ENCODE results near the gene GRIN2A. TPM values are rescaled to one million over a fixed set of nuclear protein-coding genes. Genes with fewer than 3 reads are reported as not detected.

GRIN2A gene
- total and polyA plus RNA-seq, 2 of the 13 experiments (the other 11 are each of a cell fraction or from before 2014, with no cell fraction given): not detected

GRCh38 chr16:10088380-10088793, 93.8 kb downstream of the GRIN2A start:
- Histone ChIP-seq H3K4me3 (replicated peaks in 1 of 3; ENCODE audit: insufficient read depth in 1 of 3, low read depth in 2 of 3, low read length in 3 of 3) (no peak overlapping the region), H3K4me1 (ENCODE audit: insufficient read depth, low read length) (no peaks in the 10 kb centered on the region), H3K9ac (ENCODE audit: insufficient read depth, low read depth, low read length) (no peak overlapping the region), H3K27ac (ENCODE audit: extremely low read length, insufficient read depth, low read length) (no peak overlapping the region), H3K27me3 (ENCODE audit: control insufficient read depth in 1 of 2, insufficient read depth in 2 of 2, low read length in 2 of 2) (0 out of 5 replicates have a peak, but pooled peaks cover 0 to 3% of the 10 kb centered on the region in 2 experiments), H3K9me3 (ENCODE audit: low read length) (no peaks in the 10 kb centered on the region), H2AFZ (ENCODE audit: low read length) (no peak overlapping the region), H4K20me1 (ENCODE audit: insufficient read depth, low read length) (no peaks in the 10 kb centered on the region), H3K79me2 (ENCODE audit: insufficient read depth, low read length) (no peaks in the 10 kb centered on the region), H3K4me2 (ENCODE audit: low read depth, low read length) (no peak overlapping the region), H3K36me3 (replicated peaks in 1 of 2; ENCODE audit: control insufficient read depth in 1 of 2, insufficient read depth in 2 of 2, low read length in 2 of 2) (no peaks in the 10 kb centered on the region)
- WGBS (ENCODE audit: low lambda C conversion rate): 51% methylated on average over 7 of the region's 7 CpGs
- ChIA-PET CTCF (ENCODE audit: low intra/inter-chr PET ratio, low total read pairs) (no interaction called here), POLR2A (no interaction called here)
- no TSS peak for BruUV-seq (replicated peaks)
- FAIRE-seq (no peak), DNase-seq (ENCODE audit: low spot score) (no peak), ATAC-seq (no peak; the same call in 2 of the 3 replicates)
- in situ Hi-C loops (cut with HindIII; ENCODE audit: extremely low pct_ligation_motif_present, low pct_unique_long_range_greater_than_20kb): no loop called here
- TF ChIP-seq SCMH1 (CRISPR knock-in tag; IDR thresholded peaks at IDR 0.05; ENCODE audit: borderline replicate concordance) (no peak), TIGD3 (CRISPR knock-in tag; IDR thresholded peaks at IDR 0.05; ENCODE audit: borderline replicate concordance) (no peak), RAD21 (CRISPR knock-in tag; IDR thresholded peaks at IDR 0.05) (no peak), STAG1 (CRISPR knock-in tag; IDR thresholded peaks at IDR 0.05) (no peak), KLF13 (CRISPR knock-in tag; IDR thresholded peaks at IDR 0.05) (no peak), ZNF883 (CRISPR knock-in tag; IDR thresholded peaks at IDR 0.05; ENCODE audit: not compliant biosample characterization) (no peak), ZSCAN12 (CRISPR knock-in tag; IDR thresholded peaks at IDR 0.05) (no peak), ZNF432 (CRISPR knock-in tag; IDR thresholded peaks at IDR 0.05; ENCODE audit: borderline replicate concordance) (no peak), NFKBIZ (CRISPR knock-in tag; IDR thresholded peaks at IDR 0.05) (no peak), ZNF275 (CRISPR knock-in tag; IDR thresholded peaks at IDR 0.05; ENCODE audit: borderline replicate concordance) (no peak), FOXA1 (IDR thresholded peaks at IDR 0.05) (no peak), FOXA1 (CRISPR knock-in tag; IDR thresholded peaks at IDR 0.05) (no peak), JUN (CRISPR knock-in tag; IDR thresholded peaks at IDR 0.05) (no peak), ZNF800 (CRISPR knock-in tag; IDR thresholded peaks at IDR 0.05) (no peak), ZNF597 (CRISPR knock-in tag; IDR thresholded peaks at IDR 0.05) (no peak), ZNF343 (CRISPR knock-in tag; IDR thresholded peaks at IDR 0.05) (no peak)
- intact Hi-C loops (cut with micrococcal nuclease; ENCODE audit: unreplicated experiment): no loop called here

Data from HepG2 (cell line).